GM18951 (cell line): ENCODE data around the gene SLC2A4RG.
A peak's percentile ranks its signal among the peaks of the same experiment; 100 is the strongest.

Source experiments
- POLR2A ChIP-seq: IDR thresholded peaks from 4 replicates; pipeline ENCODE4 v1.6.1; 2011; ENCODE audit warnings: mild to moderate bottlenecking; ENCODE audit not compliant: insufficient read length, insufficient read depth; ENCODE audit errors: extremely low read depth
- in situ Hi-C: fragments of 300-500 bp; cut with MboI; formaldehyde crosslinking; loops from one replicate; pipeline ENCODE4 v1.12.0; 2022; ENCODE audit warnings: low sequenced_read_pairs, mixed read lengths, inconsistent platforms; ENCODE audit not compliant: unreplicated experiment

SLC2A4RG gene

DNA sequence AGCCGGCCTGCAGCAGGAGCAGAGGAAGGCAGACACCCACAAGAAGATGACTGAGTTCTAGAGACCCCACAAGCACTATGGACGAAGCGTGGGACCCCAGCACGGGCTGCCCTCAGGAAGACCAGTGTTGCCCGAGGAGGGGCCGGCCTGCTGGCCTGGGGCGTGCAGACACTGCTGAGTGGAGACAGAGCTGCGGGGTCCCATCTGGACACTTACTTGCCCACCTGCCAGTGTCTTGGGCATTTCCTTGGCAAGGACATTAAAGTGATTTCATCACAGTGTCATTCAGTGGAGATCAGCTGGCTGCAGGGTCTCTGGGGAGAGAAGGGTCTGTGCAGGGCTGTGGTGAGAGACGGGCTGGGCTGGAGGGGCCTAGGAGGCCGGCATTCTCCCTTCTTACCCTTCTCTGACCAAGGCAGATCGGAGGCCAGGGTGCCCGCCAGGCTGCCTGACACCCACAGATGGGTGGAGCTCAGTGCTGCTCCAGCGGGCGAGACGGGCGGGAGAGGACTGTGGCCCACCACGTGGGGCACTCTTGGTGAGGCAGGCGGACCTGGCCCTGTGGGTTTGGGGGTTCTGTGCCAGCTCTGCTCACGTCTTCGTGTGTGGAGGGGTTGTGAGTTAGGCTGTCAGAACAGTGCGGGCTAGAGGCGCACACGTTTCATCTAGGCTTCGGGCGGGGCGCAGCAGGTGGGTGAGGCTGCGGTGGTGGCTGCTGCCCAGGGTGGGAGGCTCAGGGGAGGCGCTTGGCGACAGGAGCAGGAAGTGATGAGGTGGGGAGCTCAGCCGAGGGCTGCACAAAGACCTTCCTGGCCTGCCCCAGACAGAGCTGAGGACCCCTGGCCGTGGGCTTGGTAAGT lies 3.5 kb upstream of the SLC2A4RG start, which contains the start of gene LIME1:
LIME1 (plus strand) TSS at position 806 of the 860 bp plus-strand sequence. CDS start 886 bp downstream, outside the sequence.
- in situ Hi-C loops, result no loop called here
- peak; percentile 61 for TF ChIP-seq POLR2A

DNA sequence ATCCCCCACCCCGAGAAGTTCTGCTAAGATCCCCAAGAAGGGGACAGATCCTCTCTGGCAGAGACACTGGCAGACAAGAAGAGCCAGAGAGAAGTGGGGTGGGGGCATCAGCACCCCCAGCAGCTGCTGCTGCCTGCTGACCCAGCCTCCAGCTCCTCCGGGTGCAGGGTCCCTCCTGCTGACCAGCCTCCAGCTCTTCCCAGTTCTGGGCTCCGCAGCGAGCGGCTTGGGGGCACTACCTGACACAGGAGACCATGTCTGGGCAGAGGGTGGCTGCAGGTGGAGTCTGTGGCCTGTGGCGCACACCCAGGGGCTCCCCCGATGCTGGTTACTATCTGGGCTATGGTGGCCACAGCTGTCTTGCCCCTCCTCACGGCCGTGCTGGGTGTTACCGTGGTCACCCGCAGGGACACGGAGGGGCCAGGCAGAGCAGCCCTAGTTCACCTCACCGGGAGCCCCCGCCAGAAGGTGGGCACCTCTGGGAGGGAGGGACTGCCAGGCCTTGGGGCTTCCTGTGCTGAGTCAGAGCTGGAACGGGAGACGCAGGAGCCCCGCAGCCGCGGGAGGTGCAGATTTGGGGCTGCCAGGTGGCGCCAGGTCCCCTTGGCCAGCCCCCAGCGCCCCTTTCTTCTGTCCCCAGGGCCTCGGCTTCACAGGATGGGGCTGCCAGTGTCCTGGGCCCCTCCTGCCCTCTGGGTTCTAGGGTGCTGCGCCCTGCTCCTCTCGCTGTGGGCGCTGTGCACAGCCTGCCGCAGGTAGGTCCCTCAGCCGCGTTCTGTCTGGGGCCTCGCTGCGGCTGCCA lies 2.5 kb upstream of the SLC2A4RG start:
- peak; percentile 47 for TF ChIP-seq POLR2A
- in situ Hi-C loops, result no loop called here

DNA sequence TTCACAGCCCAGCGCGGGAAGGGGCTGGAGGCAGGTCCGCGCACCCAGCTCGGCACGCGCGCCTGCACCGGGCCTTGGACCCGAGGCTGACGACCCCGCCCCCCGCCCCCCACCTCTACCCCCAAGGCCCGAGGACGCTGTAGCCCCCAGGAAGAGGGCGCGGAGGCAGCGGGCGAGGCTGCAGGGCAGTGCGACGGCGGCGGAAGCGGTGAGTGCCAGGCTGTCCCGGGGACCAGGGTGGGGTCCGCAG lies 2.0 kb upstream of the SLC2A4RG start:
- TF ChIP-seq POLR2A, result no peak
- in situ Hi-C loops, result no loop called here

DNA sequence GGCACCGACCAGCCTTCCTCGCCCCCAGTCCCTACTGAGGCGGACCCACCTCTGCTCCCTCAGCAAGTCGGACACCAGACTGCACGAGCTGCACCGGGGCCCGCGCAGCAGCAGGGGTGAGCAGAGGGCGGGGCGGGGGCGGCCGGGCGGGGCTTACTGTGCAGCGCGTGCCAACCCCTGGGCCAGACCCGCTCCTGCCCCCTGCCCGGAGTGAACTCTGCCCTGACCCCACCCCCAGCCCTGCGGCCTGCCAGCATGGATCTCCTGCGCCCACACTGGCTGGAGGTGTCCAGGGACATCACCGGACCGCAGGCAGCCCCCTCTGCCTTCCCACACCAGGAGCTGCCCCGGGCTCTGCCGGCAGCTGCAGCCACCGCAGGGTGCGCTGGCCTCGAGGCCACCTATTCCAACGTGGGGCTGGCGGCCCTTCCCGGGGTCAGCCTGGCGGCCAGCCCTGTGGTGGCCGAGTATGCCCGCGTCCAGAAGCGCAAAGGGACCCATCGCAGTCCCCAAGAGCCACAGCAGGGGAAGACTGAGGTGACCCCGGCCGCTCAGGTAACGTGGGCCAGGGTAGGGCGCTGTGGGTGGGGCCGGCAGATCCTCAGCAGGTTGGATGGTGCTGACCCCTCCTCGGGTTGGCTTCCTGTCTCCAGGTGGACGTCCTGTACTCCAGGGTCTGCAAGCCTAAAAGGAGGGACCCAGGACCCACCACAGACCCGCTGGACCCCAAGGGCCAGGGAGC lies 1.5 kb upstream of the SLC2A4RG start:
- peak; percentile 47 for TF ChIP-seq POLR2A
- in situ Hi-C loops, result no loop called here

DNA sequence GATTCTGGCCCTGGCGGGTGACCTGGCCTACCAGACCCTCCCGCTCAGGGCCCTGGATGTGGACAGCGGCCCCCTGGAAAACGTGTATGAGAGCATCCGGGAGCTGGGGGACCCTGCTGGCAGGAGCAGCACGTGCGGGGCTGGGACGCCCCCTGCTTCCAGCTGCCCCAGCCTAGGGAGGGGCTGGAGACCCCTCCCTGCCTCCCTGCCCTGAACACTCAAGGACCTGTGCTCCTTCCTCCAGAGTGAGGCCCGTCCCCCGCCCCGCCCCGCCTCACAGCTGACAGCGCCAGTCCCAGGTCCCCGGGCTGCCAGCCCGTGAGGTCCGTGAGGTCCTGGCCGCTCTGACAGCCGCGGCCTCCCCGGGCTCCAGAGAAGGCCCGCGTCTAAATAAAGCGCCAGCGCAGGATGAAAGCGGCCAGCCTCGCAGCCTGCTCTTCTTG lies 868 bp upstream of the SLC2A4RG start:
- no peak for TF ChIP-seq POLR2A
- in situ Hi-C loops, result no loop called here

DNA sequence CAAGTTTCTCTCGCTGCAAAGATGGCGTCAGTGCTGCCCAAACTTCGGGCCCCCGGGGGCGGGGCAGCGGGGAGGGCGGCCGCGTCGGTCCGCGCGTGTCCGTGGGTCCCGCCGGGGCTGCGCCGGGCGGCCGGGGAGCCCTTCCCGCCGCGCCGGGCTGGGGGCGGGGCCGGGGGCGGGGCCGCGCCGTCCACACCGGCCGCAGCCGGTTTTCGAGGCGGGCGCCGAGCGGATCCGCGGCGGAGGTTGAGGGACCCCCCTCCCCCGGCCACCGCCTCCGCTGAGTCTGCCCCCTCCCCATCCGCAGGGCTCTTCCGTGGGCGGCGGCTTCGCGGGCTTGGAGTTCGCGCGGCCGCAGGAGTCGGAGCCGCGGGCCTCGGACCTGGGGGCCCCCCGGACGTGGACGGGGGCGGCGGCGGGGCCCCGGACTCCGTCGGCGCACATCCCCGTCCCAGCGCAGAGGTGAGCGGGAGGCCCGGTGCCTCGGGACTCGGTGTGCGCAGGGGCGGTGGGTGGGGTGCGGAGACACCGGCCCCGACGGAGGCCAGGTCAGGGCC lies 572 bp downstream of the SLC2A4RG start:
- in situ Hi-C loops, result no loop called here
- TF ChIP-seq POLR2A, result peak; percentile 3

DNA sequence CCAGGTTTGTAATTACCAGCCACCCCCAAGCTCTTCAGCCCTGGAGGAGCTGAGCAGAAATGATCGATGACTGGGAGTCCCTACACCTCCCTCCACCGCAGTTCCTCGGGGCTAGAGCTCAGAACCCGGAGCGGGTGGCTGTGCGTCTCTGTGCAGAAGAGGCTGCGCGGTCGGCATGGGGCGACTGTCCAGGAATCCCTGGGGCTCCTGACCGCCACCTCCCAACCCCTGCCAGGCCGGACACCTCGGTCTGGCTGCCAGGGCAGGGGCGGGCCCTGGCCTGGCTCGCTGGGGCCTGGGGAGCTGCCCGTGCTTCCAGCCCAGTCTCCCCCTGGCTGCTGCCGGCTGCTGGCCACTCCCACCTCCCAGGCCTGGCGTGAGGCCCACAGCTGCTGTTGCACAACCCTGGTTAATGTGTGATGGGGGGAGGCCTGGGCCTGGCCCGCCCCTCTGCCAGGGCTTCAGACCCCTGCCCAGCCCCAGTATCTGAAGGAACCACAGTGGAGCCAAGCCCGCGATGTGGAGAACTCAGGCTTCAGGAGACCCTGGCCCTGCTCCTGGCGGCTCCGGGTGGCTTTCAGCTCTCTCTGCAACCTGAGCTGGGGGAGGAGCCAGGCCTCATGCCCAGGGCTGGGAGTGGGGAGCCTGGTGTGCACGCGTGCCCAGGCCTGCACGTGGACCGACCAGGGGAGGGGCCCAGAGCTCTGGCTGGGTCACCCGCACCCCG lies 1.2 kb downstream of the SLC2A4RG start:
- no peak for TF ChIP-seq POLR2A
- in situ Hi-C loops, result no loop called here

DNA sequence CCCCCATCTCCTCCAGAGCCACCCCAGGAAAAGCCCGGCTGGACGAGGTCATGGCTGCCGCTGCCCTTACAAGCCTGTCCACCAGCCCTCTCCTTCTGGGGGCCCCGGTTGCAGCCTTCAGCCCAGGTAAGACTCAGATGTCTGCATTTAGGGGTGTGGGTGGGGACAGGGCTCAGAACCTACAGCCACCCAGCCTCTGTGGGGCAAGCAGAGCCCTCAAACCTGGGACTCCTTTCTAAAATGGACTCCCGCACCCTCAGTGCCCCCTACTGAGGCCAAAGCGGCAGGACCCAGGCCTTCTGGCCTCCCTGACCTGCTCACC lies 1.7 kb downstream of the SLC2A4RG start:
- in situ Hi-C loops, result no loop called here
- no peak for TF ChIP-seq POLR2A

DNA sequence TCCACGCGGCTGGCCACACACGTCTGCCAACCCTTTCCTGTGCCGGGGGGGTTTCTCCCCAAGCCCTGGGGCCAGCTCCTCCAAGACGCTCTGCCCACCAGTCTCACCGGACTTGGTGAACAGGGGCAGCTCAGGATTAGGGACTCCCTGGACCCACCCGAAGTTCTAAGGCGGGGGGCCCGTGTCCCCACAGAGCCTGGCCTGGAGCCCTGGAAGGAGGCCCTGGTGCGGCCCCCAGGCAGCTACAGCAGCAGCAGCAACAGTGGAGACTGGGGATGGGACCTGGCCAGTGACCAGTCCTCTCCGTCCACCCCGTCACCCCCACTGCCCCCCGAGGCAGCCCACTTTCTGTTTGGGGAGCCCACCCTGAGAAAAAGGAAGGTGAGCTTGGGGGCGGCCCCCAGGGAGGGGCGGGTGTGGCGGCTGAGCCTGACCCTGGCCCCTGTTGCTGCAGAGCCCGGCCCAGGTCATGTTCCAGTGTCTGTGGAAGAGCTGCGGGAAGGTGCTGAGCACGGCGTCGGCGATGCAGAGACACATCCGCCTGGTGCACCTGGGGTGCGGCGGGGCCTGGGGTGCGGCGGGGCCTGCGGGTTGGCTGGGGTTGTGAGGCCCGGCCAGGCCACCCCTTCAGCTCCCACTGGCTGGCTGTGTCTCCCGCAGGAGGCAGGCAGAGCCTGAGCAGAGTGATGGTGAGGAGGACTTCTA lies 2.3 kb downstream of the SLC2A4RG start:
- no peak for TF ChIP-seq POLR2A
- in situ Hi-C loops, result no loop called here

DNA sequence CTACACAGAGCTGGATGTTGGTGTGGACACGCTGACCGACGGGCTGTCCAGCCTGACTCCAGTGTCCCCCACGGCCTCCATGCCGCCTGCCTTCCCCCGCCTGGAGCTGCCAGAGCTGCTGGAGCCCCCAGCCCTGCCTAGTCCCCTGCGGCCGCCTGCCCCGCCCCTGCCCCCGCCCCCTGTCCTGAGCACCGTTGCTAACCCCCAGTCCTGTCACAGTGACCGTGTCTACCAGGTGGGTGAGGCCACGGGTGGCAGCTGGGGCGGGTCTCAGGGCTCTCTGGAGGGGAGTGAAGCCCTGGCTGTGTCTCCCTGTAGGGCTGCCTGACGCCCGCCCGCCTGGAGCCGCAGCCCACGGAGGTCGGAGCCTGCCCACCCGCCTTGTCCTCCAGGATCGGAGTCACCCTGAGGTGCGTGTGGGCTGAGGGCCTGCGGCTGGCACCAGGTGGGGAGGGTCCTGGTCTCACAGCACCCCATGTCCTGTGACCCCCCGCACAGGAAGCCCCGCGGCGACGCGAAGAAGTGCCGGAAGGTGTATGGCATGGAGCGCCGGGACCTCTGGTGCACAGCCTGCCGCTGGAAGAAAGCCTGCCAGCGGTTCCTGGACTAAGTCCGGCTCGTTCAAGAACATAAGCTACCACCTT lies 2.9 kb downstream of the SLC2A4RG start:
- in situ Hi-C loops, result no loop called here
- TF ChIP-seq POLR2A, result no peak

DNA sequence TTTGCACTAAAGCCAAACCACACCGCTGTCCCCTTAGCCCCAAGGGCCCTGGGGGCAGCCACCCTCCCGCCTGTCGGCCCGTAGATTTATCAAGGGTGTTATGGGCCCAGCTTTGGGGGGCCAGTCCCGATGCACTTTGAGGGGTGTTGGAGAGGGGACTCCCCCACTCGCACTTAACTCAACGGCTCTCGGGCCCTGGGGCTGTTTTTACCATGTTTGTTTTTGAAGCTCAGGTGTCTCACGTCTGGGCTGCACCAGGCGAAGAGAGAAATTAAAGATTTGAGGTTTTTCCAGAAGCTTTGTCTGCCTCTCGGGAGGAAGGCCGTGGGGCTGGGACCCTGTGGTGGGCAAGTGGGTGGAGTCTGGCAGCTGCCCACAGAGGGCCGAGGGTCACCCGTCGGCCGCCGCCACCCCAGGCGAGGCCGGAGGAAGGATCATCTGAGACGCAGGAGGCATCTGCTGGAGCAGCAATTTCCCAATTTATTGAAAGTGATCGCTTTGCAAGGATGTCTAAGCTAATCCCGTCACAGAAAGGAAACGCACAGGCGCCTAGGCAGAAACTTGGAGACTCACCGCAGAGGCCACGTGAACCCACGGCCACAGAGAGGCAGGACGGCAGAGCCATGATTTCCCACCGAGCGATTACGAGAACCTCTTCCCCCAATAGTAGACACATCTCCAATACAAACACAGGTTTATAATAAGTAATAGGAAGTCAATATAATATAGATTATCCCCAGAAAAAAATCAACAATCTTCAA lies 3.8 kb downstream of the SLC2A4RG start:
- TF ChIP-seq POLR2A, result no peak

More for the DNA sequence above, 3.8 kb downstream of the SLC2A4RG start:
- in situ Hi-C loops, result no loop called here
